HG03139 (cell line): ENCODE data around the gene BCKDHB.

Experiments
- ATAC-seq: cut with Tn5 transposase; IDR thresholded peaks from one replicate; pipeline ENCODE4 v1.9.1; 2021; ENCODE audit not compliant: unreplicated experiment

Gene BCKDHB

DNA sequence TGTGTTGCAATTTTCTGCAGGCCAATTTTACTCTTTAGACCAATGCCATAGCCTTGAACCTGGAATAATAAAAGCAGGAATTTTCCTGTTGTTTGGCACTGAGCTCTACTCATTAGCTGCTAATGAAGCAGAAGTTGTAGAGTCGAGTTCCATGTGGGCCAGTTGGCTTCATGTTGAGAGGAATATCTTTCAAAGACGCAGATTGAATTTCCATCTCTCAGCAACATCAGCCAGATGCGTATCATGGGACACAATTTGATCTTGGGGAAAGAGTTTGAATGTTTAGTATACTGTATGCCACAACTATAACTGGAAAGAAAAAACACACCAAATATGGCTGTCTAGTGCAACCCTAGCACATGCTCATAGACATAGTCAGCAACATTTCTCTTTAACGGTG lies 259.6 kb downstream of the BCKDHB start:
- ATAC-seq, result no peak

DNA sequence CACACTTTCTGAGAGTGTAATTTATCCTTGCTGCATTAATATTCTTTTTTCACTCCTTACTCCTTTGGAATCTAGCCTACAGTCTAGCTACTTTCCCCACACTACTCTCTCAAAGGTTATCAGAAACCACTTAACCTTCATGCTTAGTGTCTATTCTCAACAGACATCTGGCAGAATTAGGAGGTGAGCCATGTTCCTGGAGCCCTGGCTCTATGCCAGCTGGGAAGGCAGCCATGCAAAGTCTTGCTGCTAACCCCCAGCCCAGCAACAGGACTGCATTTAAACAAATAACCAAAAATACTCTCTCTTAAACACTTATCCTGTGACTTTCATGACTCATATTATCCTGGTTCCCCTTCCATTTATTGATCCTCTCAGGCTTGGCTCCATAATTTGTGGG lies 260.2 kb downstream of the BCKDHB start:
- no peak for ATAC-seq

DNA sequence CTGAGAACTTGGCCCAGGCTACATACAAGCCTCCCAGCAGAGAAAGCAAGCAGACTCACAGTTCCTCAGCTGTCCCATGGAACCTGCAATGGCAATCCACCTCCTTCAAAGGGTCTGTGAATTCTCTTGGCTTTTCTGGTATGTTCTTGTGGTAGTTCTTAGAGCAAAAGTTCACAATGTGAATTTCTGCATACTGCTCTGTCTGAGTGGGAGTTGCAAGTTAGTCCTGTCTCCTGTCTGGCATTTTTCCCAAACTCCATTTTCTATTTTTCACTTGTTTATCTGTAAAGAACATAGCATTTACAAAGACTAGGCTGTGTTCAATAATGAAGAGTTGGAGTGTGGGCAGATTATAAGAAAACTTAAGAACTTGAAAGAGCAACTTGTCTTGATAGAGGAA lies 269.9 kb downstream of the BCKDHB start:
- no peak for ATAC-seq

DNA sequence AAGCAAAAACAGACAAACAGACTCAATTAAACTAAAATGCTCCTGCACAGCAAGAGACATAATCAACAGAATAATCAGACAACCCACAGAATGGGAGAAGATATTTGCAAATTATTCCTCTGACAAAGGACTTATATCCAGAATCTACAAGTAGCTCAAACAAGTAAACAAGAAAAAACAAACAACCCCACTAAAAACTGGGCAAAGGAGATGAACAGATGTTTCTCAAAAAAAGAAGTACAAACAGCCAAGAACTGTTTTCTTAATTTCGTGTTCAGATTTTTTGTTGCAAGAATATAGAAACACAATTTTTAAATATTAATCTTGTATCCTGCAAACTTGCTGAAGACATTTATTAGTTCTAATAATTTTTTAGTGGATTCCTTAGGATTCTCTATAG lies 274.1 kb downstream of the BCKDHB start:
- no peak for ATAC-seq

DNA sequence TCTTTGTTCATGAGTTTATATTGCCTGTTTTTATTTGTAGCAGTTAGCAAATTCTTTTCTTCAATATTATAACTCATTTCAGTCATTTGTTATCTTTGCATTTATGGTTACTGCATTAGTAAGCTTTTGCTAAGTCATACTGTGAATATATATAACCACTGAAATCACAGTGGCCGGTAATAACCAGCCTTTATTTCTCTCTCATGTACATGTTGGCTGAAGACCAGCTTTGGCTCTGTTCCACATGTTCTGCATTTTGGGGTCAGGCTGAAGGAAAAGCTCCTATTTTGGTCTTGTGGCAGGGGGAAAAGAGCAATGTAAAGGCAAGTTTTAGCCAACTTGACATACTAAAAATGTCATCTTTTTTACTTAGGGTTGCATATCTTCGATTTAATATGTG lies 276.3 kb downstream of the BCKDHB start:
- ATAC-seq, result no peak

DNA sequence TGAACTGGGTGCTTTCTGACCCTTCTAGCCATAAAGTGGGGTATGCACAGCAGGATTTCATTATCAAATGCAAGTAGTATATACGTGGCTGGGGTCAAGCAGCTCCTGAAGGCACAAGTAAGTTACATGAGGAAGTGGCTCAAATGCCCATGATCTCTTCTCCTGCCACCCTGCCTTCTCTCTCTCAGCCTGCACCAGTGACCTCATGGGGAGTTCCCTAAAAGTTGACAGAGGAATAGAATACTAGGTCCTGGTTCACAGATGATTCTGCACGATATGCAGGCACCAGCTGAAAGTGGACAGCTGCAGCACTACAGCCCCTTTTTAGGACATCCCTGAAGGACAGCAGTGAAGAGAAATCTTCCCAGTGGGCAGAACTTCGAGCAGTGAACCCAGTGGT lies 282.0 kb downstream of the BCKDHB start:
- no peak for ATAC-seq
